ENCODE measurements around the gene WDR37. TPM values are rescaled to one million over a fixed set of nuclear protein-coding genes. Genes with fewer than 3 reads are reported as not detected.
"Not testable (repeated sequence)": the region's sequence is repeated elsewhere in the genome, so short reads cannot be mapped to it uniquely, and the experiment has no call there.

The WDR37 gene
- 24.1 TPM for total RNA-seq

- peak; percentile 87 for DNase-seq (ENCODE audit: low spot score)
Measured at GRCh38 chr10:1056326-1057105, at the start of gene WDR37. WDR37 (plus strand) TSS chr10:1056385; CDS start chr10:1072156, 15,771 bp downstream.

- no peak for DNase-seq (ENCODE audit: low spot score)
Measured at GRCh38 chr10:1006573-1006972, 49.6 kb upstream of the WDR37 start.

- no peak for DNase-seq (ENCODE audit: low spot score)
Measured at GRCh38 chr10:1007583-1007982, 48.6 kb upstream of the WDR37 start.

GRCh38 chr10:1009071-1009494, 47.1 kb upstream of the WDR37 start:
- no peak for DNase-seq (ENCODE audit: low spot score)

GRCh38 chr10:1009947-1010346, 46.2 kb upstream of the WDR37 start:
- not testable (repeated sequence) for DNase-seq (ENCODE audit: low spot score)

- no peak for DNase-seq (ENCODE audit: low spot score)
Measured at GRCh38 chr10:1010703-1011102, 45.5 kb upstream of the WDR37 start.

- DNase-seq (ENCODE audit: low spot score): no peak
Measured at GRCh38 chr10:1011696-1012095, 44.5 kb upstream of the WDR37 start.

GRCh38 chr10:1015688-1016087, 40.5 kb upstream of the WDR37 start:
- no peak for DNase-seq (ENCODE audit: low spot score)

- DNase-seq (ENCODE audit: low spot score): no peak
Measured at GRCh38 chr10:1019362-1019761, 36.8 kb upstream of the WDR37 start.

- no peak for DNase-seq (ENCODE audit: low spot score)
Measured at GRCh38 chr10:1020460-1020859, 35.7 kb upstream of the WDR37 start.

- no peak for DNase-seq (ENCODE audit: low spot score)
Measured at GRCh38 chr10:1020958-1021357, 35.2 kb upstream of the WDR37 start.

GRCh38 chr10:1022413-1022812, 33.8 kb upstream of the WDR37 start:
- DNase-seq (ENCODE audit: low spot score): no peak

- DNase-seq (ENCODE audit: low spot score): no peak
Measured at GRCh38 chr10:1024103-1024502, 32.1 kb upstream of the WDR37 start.

GRCh38 chr10:1025683-1026082, 30.5 kb upstream of the WDR37 start, which contains the start of gene IDI2:
IDI2 (minus strand) TSS chr10:1025859; CDS start chr10:1024723, 1,136 bp downstream.
- DNase-seq (ENCODE audit: low spot score): no peak

GRCh38 chr10:1026578-1026977, 29.6 kb upstream of the WDR37 start:
- DNase-seq (ENCODE audit: low spot score): no peak

- DNase-seq (ENCODE audit: low spot score): no peak
Measured at GRCh38 chr10:1029838-1030237, 26.3 kb upstream of the WDR37 start.

GRCh38 chr10:1033601-1034000, 22.6 kb upstream of the WDR37 start:
- no peak for DNase-seq (ENCODE audit: low spot score)

GRCh38 chr10:1034758-1035157, 21.4 kb upstream of the WDR37 start:
- DNase-seq (ENCODE audit: low spot score): no peak

GRCh38 chr10:1035201-1035600, 21.0 kb upstream of the WDR37 start:
- DNase-seq (ENCODE audit: low spot score): no peak

GRCh38 chr10:1036341-1036791, 19.8 kb upstream of the WDR37 start:
- DNase-seq (ENCODE audit: low spot score): no peak

- DNase-seq (ENCODE audit: low spot score): no peak
Measured at GRCh38 chr10:1037098-1037497, 19.1 kb upstream of the WDR37 start.

- DNase-seq (ENCODE audit: low spot score): not testable (repeated sequence)
Measured at GRCh38 chr10:1038769-1039168, 17.4 kb upstream of the WDR37 start.

GRCh38 chr10:1040133-1040532, 16.1 kb upstream of the WDR37 start:
- DNase-seq (ENCODE audit: low spot score): no peak

- no peak for DNase-seq (ENCODE audit: low spot score)
Measured at GRCh38 chr10:1041514-1041913, 14.7 kb upstream of the WDR37 start.

Data from ureter (tissue), 1 donor.